LNCAP (cell line): ENCODE results near the gene FKBP8.

Source experiments
- TF ChIP-seq, protein P1 (sequence below): fragments of 450-650 bp; IDR thresholded peaks from 2 replicates; pipeline ENCODE4 v1.5.1; 2017; ENCODE audit warnings: mild to moderate bottlenecking

FKBP8 gene

DNA sequence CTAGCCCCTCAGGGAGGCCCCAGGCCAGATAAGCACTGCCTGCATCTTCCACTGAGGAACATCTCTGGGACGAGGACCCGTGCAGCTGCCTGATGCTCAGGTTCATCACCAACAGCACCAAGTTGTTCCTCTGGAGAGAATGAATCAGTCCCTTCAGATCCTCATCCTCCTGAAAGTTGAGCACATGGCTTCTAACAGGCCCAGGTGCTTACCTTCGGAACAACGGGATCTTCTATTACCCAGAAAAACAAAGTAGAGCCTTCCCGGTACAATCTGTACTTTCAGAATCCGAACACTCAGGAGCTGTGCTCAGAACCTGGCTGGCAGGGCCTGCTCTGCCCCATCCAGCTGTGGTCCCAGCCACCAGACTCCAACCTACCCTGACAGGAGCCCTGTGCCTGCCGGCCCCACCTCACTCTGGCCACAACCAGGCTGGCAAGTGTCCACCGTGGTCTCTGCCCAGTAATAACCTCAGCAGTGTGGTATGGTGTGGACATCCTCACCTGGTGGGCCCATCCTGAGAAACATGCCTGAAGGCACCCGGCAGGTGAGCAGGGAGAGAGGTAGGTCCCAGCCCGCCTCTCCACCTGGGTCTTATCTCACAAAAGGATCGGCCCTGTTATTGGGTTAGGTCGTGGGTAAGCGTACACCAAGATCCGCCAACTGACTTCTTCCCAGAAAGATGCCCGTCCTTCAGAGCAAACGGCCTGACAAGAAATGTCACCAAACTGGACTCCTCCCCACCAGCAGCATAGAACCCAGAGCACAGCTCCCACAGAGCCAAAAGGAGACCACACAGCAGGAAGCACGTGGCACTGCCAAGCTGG is 55.6 kb downstream of the FKBP8 start:
- TF ChIP-seq, protein P1, sequence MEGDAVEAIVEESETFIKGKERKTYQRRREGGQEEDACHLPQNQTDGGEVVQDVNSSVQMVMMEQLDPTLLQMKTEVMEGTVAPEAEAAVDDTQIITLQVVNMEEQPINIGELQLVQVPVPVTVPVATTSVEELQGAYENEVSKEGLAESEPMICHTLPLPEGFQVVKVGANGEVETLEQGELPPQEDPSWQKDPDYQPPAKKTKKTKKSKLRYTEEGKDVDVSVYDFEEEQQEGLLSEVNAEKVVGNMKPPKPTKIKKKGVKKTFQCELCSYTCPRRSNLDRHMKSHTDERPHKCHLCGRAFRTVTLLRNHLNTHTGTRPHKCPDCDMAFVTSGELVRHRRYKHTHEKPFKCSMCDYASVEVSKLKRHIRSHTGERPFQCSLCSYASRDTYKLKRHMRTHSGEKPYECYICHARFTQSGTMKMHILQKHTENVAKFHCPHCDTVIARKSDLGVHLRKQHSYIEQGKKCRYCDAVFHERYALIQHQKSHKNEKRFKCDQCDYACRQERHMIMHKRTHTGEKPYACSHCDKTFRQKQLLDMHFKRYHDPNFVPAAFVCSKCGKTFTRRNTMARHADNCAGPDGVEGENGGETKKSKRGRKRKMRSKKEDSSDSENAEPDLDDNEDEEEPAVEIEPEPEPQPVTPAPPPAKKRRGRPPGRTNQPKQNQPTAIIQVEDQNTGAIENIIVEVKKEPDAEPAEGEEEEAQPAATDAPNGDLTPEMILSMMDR, result peak; percentile 19; the same call in 1 of the 2 replicates

DNA sequence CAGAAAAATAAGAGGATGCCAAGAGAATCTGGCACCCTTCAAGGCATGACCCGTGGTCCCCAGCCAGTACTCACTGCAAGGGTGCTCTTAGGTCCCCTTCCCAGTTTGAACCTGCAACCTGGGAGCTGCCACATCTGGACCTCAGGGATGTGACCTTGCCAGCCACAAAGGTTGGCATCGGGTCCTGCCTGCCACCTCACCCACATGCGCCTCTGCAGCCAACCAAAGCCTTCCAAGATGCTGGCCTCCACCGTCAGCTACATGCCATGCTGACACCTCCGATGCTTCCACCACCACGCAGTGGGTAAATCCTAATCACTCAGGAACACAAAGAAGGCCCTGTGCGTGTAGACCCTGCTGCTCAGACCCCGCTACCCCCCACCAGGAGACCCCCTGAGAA is 56.6 kb downstream of the FKBP8 start:
- TF ChIP-seq, protein P1, result no peak

DNA sequence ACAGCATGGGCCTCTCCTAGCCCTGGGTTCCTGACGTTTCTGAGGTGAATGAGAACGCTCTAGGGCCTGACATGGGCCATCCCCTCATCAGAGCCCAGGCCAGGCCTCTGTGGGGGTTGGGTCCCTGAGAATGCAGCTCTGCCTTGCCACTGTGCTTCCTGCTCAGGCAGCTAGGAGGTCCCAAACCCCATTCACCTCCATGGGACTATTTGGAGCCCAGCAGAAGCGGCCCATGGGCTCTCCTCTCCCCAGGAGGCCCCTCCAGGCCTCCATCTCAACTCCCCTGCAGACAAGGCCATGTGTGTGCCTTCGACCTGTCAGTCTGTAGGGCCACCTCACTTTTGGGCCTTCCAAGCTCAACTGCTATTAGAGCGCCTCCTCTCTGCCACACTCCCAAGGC is 58.4 kb downstream of the FKBP8 start:
- TF ChIP-seq, protein P1, result no peak

DNA sequence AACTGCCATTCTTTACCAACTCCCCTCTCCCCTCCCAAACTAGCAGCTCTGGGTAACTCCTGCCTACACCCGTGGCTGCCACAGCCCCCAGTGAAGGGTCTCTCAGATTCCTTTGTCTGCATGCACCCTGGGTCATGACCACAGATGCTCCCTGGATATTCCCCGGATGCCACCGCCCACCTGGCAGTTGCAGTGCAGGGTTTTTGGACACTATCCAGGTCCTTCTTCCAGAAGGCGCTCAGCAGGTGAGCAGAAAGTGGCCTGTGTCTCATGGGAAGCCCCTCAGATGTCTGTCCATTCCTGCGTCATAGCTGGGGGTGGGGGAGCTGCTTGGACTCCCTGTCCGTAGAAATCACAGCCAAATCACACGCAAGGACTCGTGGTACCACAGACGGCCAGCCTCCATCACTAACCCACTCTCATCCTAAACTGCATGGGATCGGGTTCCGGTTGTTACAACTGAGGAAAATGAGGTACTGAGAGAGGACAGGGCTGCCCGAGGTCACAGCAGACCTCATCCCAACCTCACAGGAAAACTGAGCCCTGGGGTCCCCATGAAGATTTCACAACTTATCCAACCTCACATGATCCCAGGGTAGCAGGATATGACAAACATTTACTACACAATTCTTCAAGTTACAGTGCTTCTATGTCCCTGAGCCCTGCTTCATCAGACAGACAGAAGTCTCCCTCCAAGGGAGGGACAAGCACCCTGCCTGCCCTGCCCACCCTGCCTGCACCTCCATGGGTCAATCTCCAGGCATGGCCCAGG is 60.1 kb downstream of the FKBP8 start:
- TF ChIP-seq, protein P1, result no peak
